HCT116 (cell line): ENCODE data around the gene ARSB.

Experiments used
- ATF3 ChIP-seq: IDR thresholded peaks from 2 replicates; pipeline ENCODE4 v1.6.1; 2012
- CTCF ChIP-seq, 3 experiments: fragments of 200-600 bp in 1 of 3; sonication (generic) in 1 of 3; IDR thresholded peaks in 2 of 3; conservative IDR thresholded peaks in 1 of 3; 2 replicates each; pipeline ENCODE4 v1.5.1; 2012 to 2017; ENCODE audit warnings: low read depth in 2 of 3, low read length in 2 of 3, antibody characterized with exemption in 1 of 3, borderline replicate concordance in 1 of 3, control low read depth in 1 of 3, mild to moderate bottlenecking in 1 of 3, mixed read lengths in 1 of 3, mixed run types in 1 of 3, moderate library complexity in 1 of 3; ENCODE audit not compliant: insufficient read depth in 1 of 3
- EZH2 ChIP-seq: fragments of 200-600 bp; sonication (generic); IDR thresholded peaks from 2 replicates; pipeline ENCODE4 v1.6.1; 2017; ENCODE audit warnings: antibody characterized with exemption, mixed run types
- JUND ChIP-seq: IDR thresholded peaks from 2 replicates; pipeline ENCODE4 v1.6.1; 2012
- POLR2AphosphoS5 ChIP-seq: IDR thresholded peaks from 2 replicates; pipeline ENCODE4 v1.6.1; 2011; ENCODE audit warnings: mild to moderate bottlenecking, low read depth, low read length, moderate library complexity
- REST ChIP-seq: IDR thresholded peaks from 2 replicates; pipeline ENCODE4 v1.6.1; 2012; ENCODE audit warnings: low read depth
- SIN3A ChIP-seq: IDR thresholded peaks from 2 replicates; pipeline ENCODE4 v1.6.1; 2012; ENCODE audit warnings: low read depth
- SRF ChIP-seq: IDR thresholded peaks from 2 replicates; pipeline ENCODE4 v1.6.1; 2012; ENCODE audit warnings: low read depth

GRCh38 chr5:78964889-78965288 lies 20.2 kb downstream of the ARSB start:
- no peak for TF ChIP-seq JUND
- TF ChIP-seq CTCF (IDR thresholded peaks at IDR 0.05 in 2 of 3, conservative IDR thresholded peaks at IDR 0.05 in 1 of 3; ENCODE audit: borderline replicate concordance in 1 of 3, insufficient read depth in 1 of 3, low read depth in 2 of 3, low read length in 2 of 3), result peak; percentile 38 to 56 (median 48); a peak in 5 of 6 replicates
- TF ChIP-seq SRF, result no peak
- no peak for TF ChIP-seq POLR2AphosphoS5
- no peak for TF ChIP-seq REST
- no peak for TF ChIP-seq EZH2
- TF ChIP-seq ATF3, result no peak
- TF ChIP-seq SIN3A, result no peak
